A673 (cell line): Measurements from ENCODE around the gene C1orf159.

ENCODE experiments used
- EZH2 ChIP-seq: fragments of 200-600 bp; sonication (generic); IDR thresholded peaks from 2 replicates; pipeline ENCODE4 v1.6.1; 2017; ENCODE audit warnings: borderline replicate concordance, low read depth, mild to moderate bottlenecking, mixed read lengths, antibody characterized with exemption, low read length; ENCODE audit not compliant: poor library complexity, severe bottlenecking
- TF ChIP-seq, protein P1 (sequence below): fragments of 300-800, 200-600 bp; sonication (generic); conservative IDR thresholded peaks from 2 replicates; pipeline ENCODE4 v1.5.1; 2017; ENCODE audit warnings: low read depth, mild to moderate bottlenecking, antibody characterized with exemption, low read length, moderate library complexity, mixed read lengths

DNA sequence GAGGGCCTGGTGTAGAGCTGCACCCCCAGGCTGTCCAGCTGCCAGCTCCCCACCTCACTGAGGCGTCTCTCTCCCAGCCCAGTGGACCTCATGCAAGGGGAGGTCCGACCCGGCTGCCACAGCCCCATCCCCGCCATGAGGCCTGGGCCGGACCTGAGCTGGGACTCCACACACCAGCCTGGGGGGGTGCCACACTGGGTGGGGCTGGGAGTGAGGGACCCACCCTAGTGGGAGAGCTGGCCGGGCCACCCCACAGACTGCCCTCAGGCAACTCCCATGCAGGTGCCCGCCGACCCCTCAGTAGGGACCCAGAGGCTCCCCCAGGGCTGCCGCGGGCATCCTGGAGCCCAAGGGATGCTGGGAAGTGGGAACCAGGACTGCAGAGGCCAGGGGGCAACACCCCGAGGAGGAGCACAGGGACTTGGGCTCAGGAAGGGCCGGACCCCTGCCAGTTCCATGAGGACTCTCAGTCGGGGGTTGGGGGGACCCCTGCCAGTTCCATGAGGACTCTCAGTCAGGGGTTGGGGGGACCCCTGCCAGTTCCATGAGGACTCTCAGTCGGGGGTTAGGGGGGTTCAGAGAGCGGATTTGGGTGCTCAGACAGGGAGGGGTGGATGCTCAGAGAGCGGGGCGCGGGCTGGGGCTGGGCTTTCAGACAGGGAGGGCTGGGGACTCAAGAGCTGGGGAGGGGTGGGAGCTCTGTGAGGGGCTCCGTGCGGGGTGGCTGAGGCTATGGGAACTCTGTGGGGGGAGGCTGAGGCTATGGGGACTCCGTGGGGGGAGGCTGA, 40.5 kb downstream of the C1orf159 start:
- TF ChIP-seq, protein P1, sequence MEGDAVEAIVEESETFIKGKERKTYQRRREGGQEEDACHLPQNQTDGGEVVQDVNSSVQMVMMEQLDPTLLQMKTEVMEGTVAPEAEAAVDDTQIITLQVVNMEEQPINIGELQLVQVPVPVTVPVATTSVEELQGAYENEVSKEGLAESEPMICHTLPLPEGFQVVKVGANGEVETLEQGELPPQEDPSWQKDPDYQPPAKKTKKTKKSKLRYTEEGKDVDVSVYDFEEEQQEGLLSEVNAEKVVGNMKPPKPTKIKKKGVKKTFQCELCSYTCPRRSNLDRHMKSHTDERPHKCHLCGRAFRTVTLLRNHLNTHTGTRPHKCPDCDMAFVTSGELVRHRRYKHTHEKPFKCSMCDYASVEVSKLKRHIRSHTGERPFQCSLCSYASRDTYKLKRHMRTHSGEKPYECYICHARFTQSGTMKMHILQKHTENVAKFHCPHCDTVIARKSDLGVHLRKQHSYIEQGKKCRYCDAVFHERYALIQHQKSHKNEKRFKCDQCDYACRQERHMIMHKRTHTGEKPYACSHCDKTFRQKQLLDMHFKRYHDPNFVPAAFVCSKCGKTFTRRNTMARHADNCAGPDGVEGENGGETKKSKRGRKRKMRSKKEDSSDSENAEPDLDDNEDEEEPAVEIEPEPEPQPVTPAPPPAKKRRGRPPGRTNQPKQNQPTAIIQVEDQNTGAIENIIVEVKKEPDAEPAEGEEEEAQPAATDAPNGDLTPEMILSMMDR: no peak
- TF ChIP-seq EZH2: no peak
